Fibroblast of skin of right quadriceps (primary cell): ENCODE results near the gene CDC42EP1.

Experiments
- DNase-seq: peaks from one replicate; pipeline ENCODE4 v3.0.0-alpha.2; 2013

The CDC42EP1 gene

GRCh38 chr22:37561212-37562048, 1.1 kb downstream of the CDC42EP1 start:
- peak; percentile 86 for DNase-seq

GRCh38 chr22:37562049-37562875, 2.0 kb downstream of the CDC42EP1 start:
- DNase-seq: no peak

GRCh38 chr22:37563153-37564081, 3.1 kb downstream of the CDC42EP1 start:
- peak; percentile 91 for DNase-seq

GRCh38 chr22:37564111-37564711, 3.9 kb downstream of the CDC42EP1 start:
- no peak for DNase-seq

- DNase-seq: no peak
Measured at GRCh38 chr22:37565830-37566229, 5.5 kb downstream of the CDC42EP1 start.

GRCh38 chr22:37566329-37566837, 6.1 kb downstream of the CDC42EP1 start:
- no peak for DNase-seq

- DNase-seq: peak; percentile 53
Measured at GRCh38 chr22:37566903-37567798, 6.9 kb downstream of the CDC42EP1 start.

- DNase-seq: no peak
Measured at GRCh38 chr22:37568012-37568411, 7.7 kb downstream of the CDC42EP1 start.

GRCh38 chr22:37568448-37569008, 8.2 kb downstream of the CDC42EP1 start:
- no peak for DNase-seq

- no peak for DNase-seq
Measured at GRCh38 chr22:37569009-37569920, 9.0 kb downstream of the CDC42EP1 start.

GRCh38 chr22:37569921-37570660, 9.8 kb downstream of the CDC42EP1 start:
- no peak for DNase-seq

- DNase-seq: no peak
Measured at GRCh38 chr22:37570661-37570976, 10.3 kb downstream of the CDC42EP1 start.

GRCh38 chr22:37571258-37571991, 11.1 kb downstream of the CDC42EP1 start:
- no peak for DNase-seq

GRCh38 chr22:37571992-37572373, 11.7 kb downstream of the CDC42EP1 start:
- DNase-seq: no peak

- DNase-seq: no peak
Measured at GRCh38 chr22:37575490-37576003, 15.3 kb downstream of the CDC42EP1 start.

GRCh38 chr22:37578002-37578401, 17.7 kb downstream of the CDC42EP1 start:
- DNase-seq: no peak

- DNase-seq: no peak
Measured at GRCh38 chr22:37581504-37581903, 21.2 kb downstream of the CDC42EP1 start.

GRCh38 chr22:37582526-37582925, 22.2 kb downstream of the CDC42EP1 start:
- DNase-seq: no peak
